ACC112 (cell line): ENCODE measurements around the gene HES5.
"Not testable (repeated sequence)": the region's sequence is repeated elsewhere in the genome, so short reads cannot be mapped to it uniquely, and the experiment has no call there.

ENCODE experiments used
- H2AFZ ChIP-seq: fragments of 200-600 bp; sonication (generic); one replicate; pipeline ENCODE4 v1.6.0; 2017; ENCODE audit warnings: antibody characterized with exemption, low read length; ENCODE audit not compliant: unreplicated experiment
- H3K27ac ChIP-seq: fragments of 200-600 bp; sonication (generic); 2 replicates; pipeline ENCODE4 v1.5.1; 2014; ENCODE audit warnings: low read depth, mild to moderate bottlenecking, antibody characterized with exemption, low read length, moderate library complexity
- H3K27me3 ChIP-seq: fragments of 200-600 bp; sonication (generic); 2 replicates; pipeline ENCODE4 v1.6.1; 2014; ENCODE audit warnings: mild to moderate bottlenecking, antibody characterized with exemption, low read length, moderate library complexity, mixed read lengths; ENCODE audit not compliant: insufficient read depth
- H3K36me3 ChIP-seq: fragments of 200-600 bp; sonication (generic); 2 replicates; pipeline ENCODE4 v1.6.1; 2016; ENCODE audit warnings: mild to moderate bottlenecking, antibody characterized with exemption, low read length, moderate library complexity, mixed read lengths; ENCODE audit not compliant: insufficient read depth
- H3K4me1 ChIP-seq: fragments of 200-600 bp; sonication (generic); one replicate; pipeline ENCODE4 v1.6.1; 2016; ENCODE audit warnings: low read length, mixed read lengths; ENCODE audit not compliant: insufficient read depth, unreplicated experiment, control insufficient read depth
- H3K4me3 ChIP-seq: fragments of 200-600 bp; sonication (generic); 2 replicates; pipeline ENCODE4 v1.5.1; 2014; ENCODE audit warnings: mild to moderate bottlenecking, low read depth, low read length
- H3K79me2 ChIP-seq: fragments of 200-600 bp; sonication (generic); one replicate; pipeline ENCODE4 v1.6.0; 2016; ENCODE audit warnings: low read length; ENCODE audit not compliant: control insufficient read depth, unreplicated experiment, insufficient read depth

HES5 gene

GRCh38 chr1:2553076-2553475, 23.0 kb upstream of the HES5 start:
- H3K4me1 ChIP-seq, result peaks cover 18% of the 10 kb centered on the region
- H3K27me3 ChIP-seq, H3K79me2 ChIP-seq, H3K27ac ChIP-seq, H3K4me3 ChIP-seq, H3K36me3 ChIP-seq, H2AFZ ChIP-seq: not testable (repeated sequence)

GRCh38 chr1:2552189-2552588, 22.1 kb upstream of the HES5 start:
- Histone ChIP-seq H3K4me1 (peaks cover 23% of the 10 kb centered on the region), H3K4me3 (no peak overlapping the region), H3K79me2 (no peaks in the 10 kb centered on the region), H3K27ac (no peak overlapping the region), H2AFZ (no peak overlapping the region), H3K27me3 (no peaks in the 10 kb centered on the region), H3K36me3 (no peaks in the 10 kb centered on the region)

GRCh38 chr1:2551544-2551943, 21.5 kb upstream of the HES5 start:
- not testable (repeated sequence) for H3K4me3 ChIP-seq
- H3K4me1 ChIP-seq, result peaks cover 20% of the 10 kb centered on the region

GRCh38 chr1:2550309-2550861, 20.3 kb upstream of the HES5 start:
- not testable (repeated sequence) for H3K4me3 ChIP-seq
- peaks cover 17% of the 10 kb centered on the region for H3K4me1 ChIP-seq

More at GRCh38 chr1:2551544-2551943, 21.5 kb upstream of the HES5 start:
- H3K79me2 ChIP-seq, H3K27me3 ChIP-seq, H3K36me3 ChIP-seq, H3K27ac ChIP-seq, H2AFZ ChIP-seq: not testable (repeated sequence)

GRCh38 chr1:2549367-2550029, 19.4 kb upstream of the HES5 start:
- H3K36me3 ChIP-seq, H2AFZ ChIP-seq, H3K4me3 ChIP-seq, H3K27me3 ChIP-seq, H3K79me2 ChIP-seq: not testable (repeated sequence)
- H3K4me1 ChIP-seq, result peaks cover 17% of the 10 kb centered on the region
- H3K27ac ChIP-seq, result 0 out of 2 replicates have a peak overlapping the region, but pooled peaks have one; percentile 34

More at GRCh38 chr1:2550309-2550861, 20.3 kb upstream of the HES5 start:
- not testable (repeated sequence) for H2AFZ ChIP-seq, H3K27me3 ChIP-seq, H3K36me3 ChIP-seq, H3K27ac ChIP-seq, H3K79me2 ChIP-seq

- Histone ChIP-seq H3K27me3 (no peaks in the 10 kb centered on the region), H3K79me2 (no peaks in the 10 kb centered on the region), H3K36me3 (no peaks in the 10 kb centered on the region), H3K27ac (peak overlapping the region; percentile 42; the same call in 1 of the 2 replicates), H3K4me1 (peaks cover 17% of the 10 kb centered on the region), H3K4me3 (peak overlapping the region; percentile 56), H2AFZ (peak overlapping the region; percentile 58)
Observed at GRCh38 chr1:2548068-2548589, 18.1 kb upstream of the HES5 start.

GRCh38 chr1:2547210-2548067, 17.4 kb upstream of the HES5 start:
- H3K4me3 ChIP-seq, result peak overlapping the region; percentile 76
- no peaks in the 10 kb centered on the region for H3K79me2 ChIP-seq
- peaks cover 17% of the 10 kb centered on the region for H3K4me1 ChIP-seq
- no peak overlapping the region for H2AFZ ChIP-seq
- H3K36me3 ChIP-seq, result no peaks in the 10 kb centered on the region
- H3K27ac ChIP-seq, result no peak overlapping the region
- H3K27me3 ChIP-seq, result no peaks in the 10 kb centered on the region

- peak overlapping the region; percentile 42 for H2AFZ ChIP-seq
Observed at GRCh38 chr1:2546515-2547209, 16.6 kb upstream of the HES5 start.

GRCh38 chr1:2545754-2546514, 15.9 kb upstream of the HES5 start:
- peak overlapping the region; percentile 42 for H2AFZ ChIP-seq

More at GRCh38 chr1:2546515-2547209, 16.6 kb upstream of the HES5 start:
- H3K79me2 ChIP-seq, result no peaks in the 10 kb centered on the region
- no peak overlapping the region for H3K27ac ChIP-seq
- no peaks in the 10 kb centered on the region for H3K36me3 ChIP-seq
- H3K27me3 ChIP-seq, result no peaks in the 10 kb centered on the region
- peaks cover 17% of the 10 kb centered on the region for H3K4me1 ChIP-seq
- H3K4me3 ChIP-seq, result peak overlapping the region; percentile 76

More at GRCh38 chr1:2545754-2546514, 15.9 kb upstream of the HES5 start:
- H3K4me3 ChIP-seq, result peak overlapping the region; percentile 76
- H3K4me1 ChIP-seq, result peaks cover 17% of the 10 kb centered on the region
- H3K27ac ChIP-seq, result no peak overlapping the region
- no peaks in the 10 kb centered on the region for H3K79me2 ChIP-seq
- H3K27me3 ChIP-seq, result peaks cover 3% of the 10 kb centered on the region; the same call in 1 of the 2 replicates
- H3K36me3 ChIP-seq, result no peaks in the 10 kb centered on the region
